A172 (cell line): ENCODE measurements around the gene STON2. TPM values are rescaled to one million over a fixed set of nuclear protein-coding genes. Genes with fewer than 3 reads are reported as not detected.
"Not testable (repeated sequence)": the region's sequence is repeated elsewhere in the genome, so short reads cannot be mapped to it uniquely, and the experiment has no call there.

ENCODE experiments used
- DNase-seq: peaks from one replicate; pipeline ENCODE4 v3.0.0-alpha.2; 2015; ENCODE audit warnings: low spot score
- total RNA-seq: library from RNA; depleted of rRNA; stranded (reverse); fragments of >200 nt; shearing (Covaris generic); gene quantifications from 2 replicates; pipeline ENCODE4 v1.2.3, GENCODE V29; 2014

Gene STON2
- total RNA-seq, 1 experiment from 2014 or later, result 0.52 TPM

DNA sequence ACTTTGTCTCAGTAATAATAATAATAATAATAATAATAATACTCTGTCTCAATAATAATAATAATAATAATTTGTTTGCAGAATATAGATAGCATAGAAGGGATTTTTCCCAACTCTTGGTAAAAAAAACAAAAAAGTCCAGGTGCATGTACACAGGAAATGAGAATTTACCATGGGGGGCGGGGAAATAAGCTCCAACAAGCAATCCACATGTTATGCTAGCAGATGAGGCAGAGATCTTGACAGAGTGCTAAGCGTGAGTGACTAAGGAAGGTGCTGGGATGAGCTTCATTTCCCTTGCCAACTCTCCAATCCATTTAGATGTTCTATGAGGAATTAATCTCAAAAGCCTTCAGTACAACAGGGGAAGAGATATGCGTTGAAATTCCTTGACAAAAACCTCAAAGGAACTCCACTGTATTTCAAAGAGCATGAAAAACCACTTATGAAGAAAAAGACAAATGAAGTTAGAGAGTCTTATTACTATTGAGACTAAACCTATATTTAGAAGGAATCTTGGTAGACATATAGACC is 134.4 kb downstream of the STON2 start:
- no peak for DNase-seq

GRCh38 chr14:81264671-81265070 is 135.5 kb downstream of the STON2 start:
- no peak for DNase-seq

- no peak for DNase-seq
Measured at GRCh38 chr14:81263777-81264410, 136.2 kb downstream of the STON2 start.

- no peak for DNase-seq
Measured at GRCh38 chr14:81261176-81261575, 138.9 kb downstream of the STON2 start.

DNA sequence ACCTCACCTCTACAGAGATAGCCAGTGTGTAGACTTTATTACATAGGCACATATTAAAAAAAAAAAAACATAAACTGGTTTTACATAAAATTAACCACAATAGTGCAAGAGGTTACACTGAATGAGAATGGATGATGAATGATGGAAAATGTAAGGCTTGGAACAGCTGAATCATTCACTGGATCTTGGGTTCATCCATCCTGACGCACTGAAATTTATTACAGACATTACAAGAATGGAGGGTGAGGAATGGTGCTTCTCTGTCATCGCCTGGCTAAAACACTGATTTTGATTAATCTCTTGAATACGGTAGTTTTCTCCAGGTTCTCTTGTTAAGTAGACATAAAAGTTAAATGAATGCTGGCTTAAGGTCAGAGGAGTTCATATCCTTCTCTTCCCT is 139.4 kb downstream of the STON2 start:
- no peak for DNase-seq

DNA sequence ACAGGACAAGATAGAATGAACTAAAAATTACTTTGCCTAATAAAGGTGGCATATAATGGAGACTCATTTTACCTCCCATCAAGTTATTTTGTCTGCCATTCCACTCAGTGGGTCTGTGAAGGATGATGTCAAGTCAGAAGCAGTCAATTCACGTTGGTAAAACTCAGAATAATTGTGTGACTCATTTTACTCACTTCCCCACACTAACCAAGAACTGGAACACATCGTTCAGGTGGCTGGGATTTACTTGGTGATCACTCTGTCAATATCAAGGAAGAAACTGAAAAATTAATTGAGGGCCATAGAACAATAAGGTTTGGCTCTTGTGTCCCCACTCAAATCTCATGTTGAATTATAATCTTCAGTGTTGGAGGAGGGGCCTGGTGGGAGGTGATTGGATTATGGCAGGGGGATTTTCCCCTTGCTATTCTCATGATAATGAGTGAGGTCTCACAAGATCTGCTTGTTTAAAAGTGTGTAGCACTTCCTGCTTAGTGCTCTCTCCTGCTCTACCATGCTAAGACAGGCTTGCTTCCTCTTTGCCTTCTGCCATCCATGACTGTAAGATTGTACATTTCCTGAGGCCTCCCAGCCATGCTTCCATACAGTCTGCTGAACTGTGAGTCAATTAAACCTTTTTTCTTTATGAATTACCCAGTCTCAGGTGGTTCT is 143.7 kb downstream of the STON2 start:
- no peak for DNase-seq

- DNase-seq, result no peak
Measured at GRCh38 chr14:81252278-81252677, 147.8 kb downstream of the STON2 start.

DNA sequence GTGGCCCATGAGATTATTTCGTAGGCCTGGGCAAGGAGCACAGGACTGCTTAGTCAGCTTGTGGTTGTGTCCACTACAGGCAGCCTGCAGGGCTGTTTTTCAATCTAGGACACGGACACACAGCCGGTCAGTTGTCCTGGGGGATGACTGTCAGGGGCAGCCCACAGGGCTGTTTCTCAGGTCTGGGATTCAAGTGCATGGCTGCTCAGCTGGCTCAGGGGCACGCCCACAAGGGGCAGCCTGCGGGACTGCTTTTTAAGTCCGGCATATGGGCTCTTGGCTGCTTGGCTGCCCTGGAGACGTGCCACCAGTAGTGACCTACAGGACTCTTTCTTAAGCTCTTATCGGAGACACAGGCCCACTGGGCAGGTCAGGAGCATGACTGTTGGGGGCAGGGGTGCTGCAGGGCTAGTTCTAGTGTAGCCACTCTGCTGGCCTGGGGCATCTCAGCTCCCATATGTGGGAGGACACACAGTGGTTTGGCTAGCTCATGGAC is 152.8 kb downstream of the STON2 start:
- DNase-seq, result no peak

GRCh38 chr14:81246461-81247270 is 153.5 kb downstream of the STON2 start:
- DNase-seq, result no peak

GRCh38 chr14:81245771-81246170 is 154.4 kb downstream of the STON2 start:
- no peak for DNase-seq

DNA sequence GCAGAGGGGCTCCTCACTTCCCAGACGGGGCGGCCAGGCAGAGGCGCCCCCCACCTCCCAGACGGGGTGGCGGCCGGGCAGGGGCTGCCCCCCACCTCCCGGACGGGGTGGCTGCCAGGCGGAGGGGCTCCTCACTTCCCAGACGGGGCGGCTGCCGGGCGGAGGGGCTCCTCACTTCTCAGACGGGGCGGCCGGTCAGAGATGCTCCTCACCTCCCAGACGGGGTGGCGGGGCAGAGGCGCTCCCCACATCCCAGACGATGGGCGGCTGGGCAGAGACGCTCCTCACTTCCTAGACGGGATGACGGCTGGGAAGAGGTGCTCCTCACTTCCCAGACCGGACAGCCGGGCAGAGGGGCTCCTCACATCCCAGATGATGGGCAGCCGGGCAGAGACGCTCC is 155.7 kb downstream of the STON2 start:
- not testable (repeated sequence) for DNase-seq

DNA sequence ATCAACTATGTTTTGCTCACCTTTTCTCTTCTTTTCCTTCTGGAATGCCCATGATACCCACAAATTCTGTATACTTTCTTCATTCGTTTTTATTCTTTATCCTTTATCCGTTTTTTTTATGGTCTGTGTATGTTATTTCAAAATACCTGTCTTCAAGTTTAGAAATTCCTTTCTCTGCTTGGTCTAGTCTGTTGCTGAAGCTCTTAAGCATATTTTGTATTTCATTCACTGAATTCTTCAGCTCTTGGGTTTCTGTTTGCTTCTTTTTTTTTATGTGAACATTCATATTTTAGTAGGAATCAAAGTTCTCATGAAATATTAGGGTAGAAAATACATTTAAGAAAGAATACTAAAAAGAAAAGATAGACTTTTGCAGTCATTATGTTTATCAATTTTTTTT is 156.6 kb downstream of the STON2 start:
- DNase-seq, result no peak

GRCh38 chr14:81236849-81237248 is 163.3 kb downstream of the STON2 start:
- not testable (repeated sequence) for DNase-seq

- no peak for DNase-seq
Measured at GRCh38 chr14:81236138-81236537, 164.0 kb downstream of the STON2 start.

DNA sequence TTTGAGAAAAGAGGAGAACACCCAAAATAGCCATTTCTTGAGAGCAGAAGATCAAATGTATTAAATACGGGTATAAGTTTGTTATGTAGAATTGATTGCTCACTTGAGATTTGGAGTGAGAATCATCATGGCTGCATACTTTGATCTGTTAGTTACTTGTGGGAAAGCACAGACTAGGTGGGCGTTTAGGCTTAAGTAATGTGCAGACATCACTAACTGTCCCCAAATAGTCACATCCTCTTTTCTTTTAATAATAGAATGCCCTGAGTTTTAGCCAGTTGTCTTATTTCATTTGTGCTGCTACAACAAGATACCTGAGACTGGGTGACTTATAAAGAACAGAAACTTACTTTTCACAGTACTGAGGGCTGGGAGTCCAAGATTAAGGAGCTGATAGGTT is 165.0 kb downstream of the STON2 start:
- DNase-seq, result no peak

- DNase-seq, result no peak
Measured at GRCh38 chr14:81234278-81234677, 165.8 kb downstream of the STON2 start.

- DNase-seq, result no peak
Measured at GRCh38 chr14:81233615-81234014, 166.5 kb downstream of the STON2 start.

GRCh38 chr14:81231540-81231939 is 168.6 kb downstream of the STON2 start:
- DNase-seq, result no peak

DNA sequence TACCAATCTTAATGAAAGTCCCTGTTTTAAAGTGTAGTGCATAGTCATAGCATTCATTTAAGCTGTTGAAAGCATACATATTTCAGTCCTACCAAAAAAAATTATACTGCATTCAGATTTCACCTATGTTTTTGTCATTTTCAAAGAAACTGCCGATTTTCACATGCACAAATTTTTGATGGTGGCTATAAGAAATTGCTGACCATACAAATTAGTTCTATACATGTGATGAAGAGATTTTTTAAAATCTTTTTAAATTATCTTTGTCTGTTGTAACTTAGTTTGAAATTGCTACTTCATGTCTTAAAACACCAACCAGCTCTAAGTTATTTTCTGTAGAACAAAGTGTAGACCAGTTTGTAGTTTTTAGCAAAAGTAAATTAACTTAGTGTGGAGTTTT is 175.9 kb downstream of the STON2 start:
- DNase-seq, result no peak

DNA sequence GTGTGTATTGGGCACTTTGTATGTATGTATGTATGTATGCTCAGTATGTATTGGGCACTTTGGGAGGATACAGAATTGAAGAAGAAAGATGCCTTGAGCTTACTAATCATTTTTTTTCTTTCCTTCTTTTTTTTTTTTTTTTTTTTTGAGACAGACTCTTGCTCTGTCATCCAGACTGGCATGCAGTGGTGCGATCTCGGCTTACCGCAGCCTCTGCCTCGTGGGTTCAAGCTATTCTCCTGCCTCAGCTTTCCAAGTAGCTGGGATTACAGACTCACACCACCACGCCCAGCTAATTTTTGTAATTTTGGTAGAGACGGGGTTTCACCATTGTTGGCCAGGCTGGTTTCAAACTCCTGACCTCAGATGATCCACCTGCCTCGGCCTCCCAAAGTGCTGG is 176.3 kb downstream of the STON2 start:
- not testable (repeated sequence) for DNase-seq

GRCh38 chr14:81222691-81223090 is 177.4 kb downstream of the STON2 start:
- DNase-seq, result no peak

GRCh38 chr14:81222126-81222525 is 178.0 kb downstream of the STON2 start:
- no peak for DNase-seq
